Keratinocyte (primary cell): ENCODE data around the gene KIAA1755.

ENCODE experiments used
- EZH2 ChIP-seq: IDR thresholded peaks from one replicate; pipeline ENCODE4 v1.6.1; 2012; ENCODE audit warnings: inconsistent platforms, mild to moderate bottlenecking, low read length, moderate library complexity
- TF ChIP-seq, protein P1 (sequence below), 3 experiments: IDR thresholded peaks in 1 of 3; conservative IDR thresholded peaks in 1 of 3; optimal IDR thresholded peaks in 1 of 3; 2 replicates in 2 of 3; 3 replicates in 1 of 3; pipeline versions ENCODE3 to v1.5.1; 2011; ENCODE audit warnings: low read length in 3 of 3, mild to moderate bottlenecking in 3 of 3, moderate library complexity in 2 of 3, control low read depth in 1 of 3, inconsistent platforms in 1 of 3; ENCODE audit not compliant: insufficient read depth in 2 of 3; ENCODE audit errors: extremely low read depth in 1 of 3

DNA sequence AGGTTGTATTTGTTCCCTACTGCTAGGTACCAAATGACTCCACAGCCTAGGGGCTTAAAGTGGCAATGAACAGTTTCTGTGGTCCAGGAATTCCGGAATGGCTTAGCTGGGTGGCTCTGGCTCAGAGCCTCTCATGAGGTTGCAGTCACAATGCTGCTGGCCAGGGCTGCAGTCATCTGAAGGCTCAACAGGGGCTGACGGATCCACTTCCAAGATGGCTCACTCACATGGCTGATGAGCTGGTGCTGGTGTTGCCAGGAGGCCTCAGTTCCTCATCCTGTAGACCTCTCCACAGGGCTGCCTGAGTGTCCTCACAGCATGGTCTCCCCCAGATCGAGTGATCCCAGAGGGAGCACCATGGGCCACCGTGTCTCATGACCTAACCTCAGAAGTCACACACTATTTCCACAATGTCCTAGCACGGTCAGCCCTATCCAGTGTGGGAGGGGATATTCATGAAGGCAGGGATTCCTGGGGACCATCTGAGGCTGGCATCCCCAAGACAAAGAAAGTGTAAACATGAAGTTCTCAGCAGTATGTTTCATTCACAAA, 24.4 kb upstream of the KIAA1755 start:
- TF ChIP-seq, protein P1, sequence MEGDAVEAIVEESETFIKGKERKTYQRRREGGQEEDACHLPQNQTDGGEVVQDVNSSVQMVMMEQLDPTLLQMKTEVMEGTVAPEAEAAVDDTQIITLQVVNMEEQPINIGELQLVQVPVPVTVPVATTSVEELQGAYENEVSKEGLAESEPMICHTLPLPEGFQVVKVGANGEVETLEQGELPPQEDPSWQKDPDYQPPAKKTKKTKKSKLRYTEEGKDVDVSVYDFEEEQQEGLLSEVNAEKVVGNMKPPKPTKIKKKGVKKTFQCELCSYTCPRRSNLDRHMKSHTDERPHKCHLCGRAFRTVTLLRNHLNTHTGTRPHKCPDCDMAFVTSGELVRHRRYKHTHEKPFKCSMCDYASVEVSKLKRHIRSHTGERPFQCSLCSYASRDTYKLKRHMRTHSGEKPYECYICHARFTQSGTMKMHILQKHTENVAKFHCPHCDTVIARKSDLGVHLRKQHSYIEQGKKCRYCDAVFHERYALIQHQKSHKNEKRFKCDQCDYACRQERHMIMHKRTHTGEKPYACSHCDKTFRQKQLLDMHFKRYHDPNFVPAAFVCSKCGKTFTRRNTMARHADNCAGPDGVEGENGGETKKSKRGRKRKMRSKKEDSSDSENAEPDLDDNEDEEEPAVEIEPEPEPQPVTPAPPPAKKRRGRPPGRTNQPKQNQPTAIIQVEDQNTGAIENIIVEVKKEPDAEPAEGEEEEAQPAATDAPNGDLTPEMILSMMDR (optimal IDR thresholded peaks at IDR 0.05 in 1 of 3, IDR thresholded peaks at IDR 0.05 in 1 of 3, conservative IDR thresholded peaks at IDR 0.05 in 1 of 3; ENCODE audit: extremely low read depth in 1 of 3, insufficient read depth in 2 of 3, low read length in 3 of 3) = no peak
- no peak for TF ChIP-seq EZH2
